A673 (cell line): ENCODE data around the gene SLAMF8. TPM values are rescaled to one million over a fixed set of nuclear protein-coding genes. Genes with fewer than 3 reads are reported as not detected.

Source experiments
- BruUV-seq: library from RNA; stranded (reverse); fragments of 400-500 nt; replicated peaks from 2 replicates; lab custom pipeline; 2021; lab: Mats Ljungman, UMichigan
- CTCF ChIA-PET: fragments of 300-600 bp; sonication (Branson Sonifier 250); formaldehyde crosslinking; loops from one replicate; lab custom pipeline; 2022; ENCODE audit warnings: antibody characterized with exemption; lab: Charles Lee
- POLR2A ChIA-PET: fragments of 300-600 bp; sonication (Branson Sonifier 250); formaldehyde crosslinking; loops from one replicate; lab custom pipeline; 2022; ENCODE audit warnings: antibody characterized with exemption; ENCODE audit not compliant: low non-redundant PET; lab: Charles Lee
- DNase-seq: peaks from one replicate; pipeline ENCODE4 v3.0.0-alpha.2; 2015; ENCODE audit warnings: low spot score
- H3K27ac ChIP-seq: fragments of 200-600 bp; sonication (generic); 2 replicates; pipeline ENCODE4 v1.5.1; 2016; ENCODE audit warnings: mixed run types, low read depth, mild to moderate bottlenecking, mixed read lengths, antibody characterized with exemption, low read length; ENCODE audit not compliant: poor library complexity, severe bottlenecking
- H3K27me3 ChIP-seq: fragments of 200-600 bp; sonication (generic); replicated peaks from 2 replicates; pipeline ENCODE4 v1.6.1; 2017; ENCODE audit warnings: mixed run types, low read depth, mild to moderate bottlenecking, mixed read lengths, antibody characterized with exemption, low read length; ENCODE audit not compliant: insufficient read depth, poor library complexity
- H3K36me3 ChIP-seq: fragments of 200-600 bp; sonication (generic); 2 replicates; pipeline ENCODE4 v1.6.1; 2016; ENCODE audit warnings: mixed run types, mild to moderate bottlenecking, mixed read lengths, antibody characterized with exemption, low read length; ENCODE audit not compliant: insufficient read depth, poor library complexity, severe bottlenecking
- H3K4me1 ChIP-seq: fragments of 200-600 bp; sonication (generic); 2 replicates; pipeline ENCODE4 v1.6.1; 2017; ENCODE audit warnings: mixed run types, mild to moderate bottlenecking, mixed read lengths, antibody characterized with exemption, low read length; ENCODE audit not compliant: insufficient read depth, poor library complexity, severe bottlenecking
- H3K4me3 ChIP-seq: fragments of 200-600 bp; sonication (generic); 2 replicates; pipeline ENCODE4 v1.5.1; 2016; ENCODE audit warnings: low read depth, mixed run types, mild to moderate bottlenecking, mixed read lengths, low read length; ENCODE audit not compliant: poor library complexity, severe bottlenecking
- H3K9me3 ChIP-seq: fragments of 200-600 bp; sonication (generic); 2 replicates; pipeline ENCODE4 v1.6.1; 2016; ENCODE audit warnings: mixed run types, low read depth, mild to moderate bottlenecking, mixed read lengths, antibody characterized with exemption, low read length; ENCODE audit not compliant: poor library complexity, severe bottlenecking
- EZH2 ChIP-seq: fragments of 200-600 bp; sonication (generic); IDR thresholded peaks from 2 replicates; pipeline ENCODE4 v1.6.1; 2017; ENCODE audit warnings: borderline replicate concordance, low read depth, mild to moderate bottlenecking, mixed read lengths, antibody characterized with exemption, low read length; ENCODE audit not compliant: poor library complexity, severe bottlenecking
- intact Hi-C: fragments of 100-400 bp; cut with micrococcal nuclease; formaldehyde crosslinking; loops from one replicate; pipeline ENCODE4 v1.10.0; 2022; ENCODE audit not compliant: unreplicated experiment
- total RNA-seq: library from RNA; stranded (reverse); gene quantifications from 2 replicates; pipeline ENCODE4 v1.2.3, GENCODE V29; 2021
- TF ChIP-seq, protein P1 (sequence below): fragments of 300-800, 200-600 bp; sonication (generic); conservative IDR thresholded peaks from 2 replicates; pipeline ENCODE4 v1.5.1; 2017; ENCODE audit warnings: low read depth, mild to moderate bottlenecking, antibody characterized with exemption, low read length, moderate library complexity, mixed read lengths

The SLAMF8 gene
- total RNA-seq, 1 experiment from 2014 or later: not detected

DNA sequence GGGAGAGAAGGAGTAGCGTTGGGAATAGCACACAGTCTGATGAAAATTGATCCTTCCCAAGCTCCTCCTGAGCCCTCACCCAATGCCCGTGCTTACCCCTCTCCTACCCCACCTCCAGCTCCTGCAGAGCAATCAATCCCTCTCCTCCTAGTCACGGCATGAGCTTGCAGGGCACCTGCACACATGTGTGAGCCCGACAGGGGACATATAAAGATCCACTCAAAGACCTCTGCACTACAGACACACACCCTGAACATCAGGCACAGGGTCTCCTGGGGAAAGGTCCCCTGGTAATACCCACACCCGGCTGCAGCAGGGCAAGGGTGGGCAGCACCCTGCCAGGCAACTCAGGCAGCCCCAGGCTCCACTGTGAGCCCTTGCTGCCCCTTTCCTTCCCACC lies 35.4 kb downstream of the SLAMF8 start:
- ChIA-PET CTCF (no interaction called here), POLR2A (no interaction called here)
- no peak overlapping the region for H3K4me3 ChIP-seq
- no TSS peak for BruUV-seq
- TF ChIP-seq, protein P1, sequence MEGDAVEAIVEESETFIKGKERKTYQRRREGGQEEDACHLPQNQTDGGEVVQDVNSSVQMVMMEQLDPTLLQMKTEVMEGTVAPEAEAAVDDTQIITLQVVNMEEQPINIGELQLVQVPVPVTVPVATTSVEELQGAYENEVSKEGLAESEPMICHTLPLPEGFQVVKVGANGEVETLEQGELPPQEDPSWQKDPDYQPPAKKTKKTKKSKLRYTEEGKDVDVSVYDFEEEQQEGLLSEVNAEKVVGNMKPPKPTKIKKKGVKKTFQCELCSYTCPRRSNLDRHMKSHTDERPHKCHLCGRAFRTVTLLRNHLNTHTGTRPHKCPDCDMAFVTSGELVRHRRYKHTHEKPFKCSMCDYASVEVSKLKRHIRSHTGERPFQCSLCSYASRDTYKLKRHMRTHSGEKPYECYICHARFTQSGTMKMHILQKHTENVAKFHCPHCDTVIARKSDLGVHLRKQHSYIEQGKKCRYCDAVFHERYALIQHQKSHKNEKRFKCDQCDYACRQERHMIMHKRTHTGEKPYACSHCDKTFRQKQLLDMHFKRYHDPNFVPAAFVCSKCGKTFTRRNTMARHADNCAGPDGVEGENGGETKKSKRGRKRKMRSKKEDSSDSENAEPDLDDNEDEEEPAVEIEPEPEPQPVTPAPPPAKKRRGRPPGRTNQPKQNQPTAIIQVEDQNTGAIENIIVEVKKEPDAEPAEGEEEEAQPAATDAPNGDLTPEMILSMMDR: no peak
- no peak for TF ChIP-seq EZH2
- DNase-seq: no peak
- no peak overlapping the region for H3K27ac ChIP-seq
- H3K4me1 ChIP-seq: no peaks in the 10 kb centered on the region
- H3K9me3 ChIP-seq: no peaks in the 10 kb centered on the region
- intact Hi-C loops: no loop called here
- H3K36me3 ChIP-seq: no peaks in the 10 kb centered on the region
- no peaks in the 10 kb centered on the region for H3K27me3 ChIP-seq

DNA sequence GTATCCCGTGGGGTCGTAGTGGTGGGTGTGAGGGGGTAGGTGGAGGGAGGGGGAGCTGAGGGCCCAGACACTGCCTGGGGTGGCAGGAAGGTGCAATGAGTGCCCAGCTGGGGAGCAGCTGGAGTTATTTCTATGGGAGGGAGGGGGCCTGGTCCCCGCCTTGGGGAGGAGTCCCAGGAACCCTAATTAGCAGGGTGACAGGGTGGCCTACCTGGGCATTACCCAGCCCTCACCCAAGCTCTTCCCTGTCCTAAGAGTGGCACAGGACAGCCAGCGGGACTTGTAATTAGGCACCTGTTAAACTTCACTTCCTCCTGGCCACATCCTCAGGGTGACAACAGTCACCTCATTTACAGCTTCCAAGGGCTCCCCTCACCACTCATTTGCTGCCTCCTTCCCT lies 35.9 kb downstream of the SLAMF8 start, which contains the start of gene VSIG8:
Gene VSIG8, minus strand, starts transcription at position 101 of the 400 bp plus-strand sequence. CDS start 136 bp downstream, outside the sequence.
- POLR2A ChIA-PET: no interaction called here
- H3K4me3 ChIP-seq: no peak within 1 kb of the TSS
- no peaks in the 10 kb centered on the region for H3K27me3 ChIP-seq
- TF ChIP-seq, protein P1: no peak
- no peak for TF ChIP-seq EZH2
- no peaks in the 10 kb centered on the region for H3K9me3 ChIP-seq
- no peaks in the 10 kb centered on the region for H3K36me3 ChIP-seq
- DNase-seq: no peak
- CTCF ChIA-PET: no interaction called here
- intact Hi-C loops: no loop called here
- H3K27ac ChIP-seq: no peak within 1 kb of the TSS
- BruUV-seq: no TSS peak
- no peaks in the 10 kb centered on the region for H3K4me1 ChIP-seq

DNA sequence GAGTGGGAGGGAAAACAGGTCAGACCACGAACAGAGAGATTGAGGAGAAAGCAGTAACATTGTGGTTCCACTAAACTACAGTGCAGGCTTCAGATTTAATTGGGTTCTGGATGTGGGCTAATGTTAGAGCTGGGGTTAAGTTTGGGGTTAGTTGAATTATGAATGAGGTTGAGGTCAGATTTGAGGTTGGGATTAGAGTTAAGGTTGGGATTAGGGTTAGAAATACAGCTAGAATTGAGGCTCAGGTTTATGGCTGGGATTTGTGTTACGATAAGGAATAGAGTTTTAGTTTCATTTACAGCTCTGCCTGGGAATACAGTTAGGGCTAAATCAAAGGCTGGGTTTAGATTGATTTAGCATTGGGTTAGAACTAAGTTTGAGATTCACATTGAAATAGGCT lies 37.6 kb downstream of the SLAMF8 start:
- DNase-seq: no peak
- no TSS peak for BruUV-seq
- peaks cover under 1% of the 10 kb centered on the region for H3K4me1 ChIP-seq
- H3K36me3 ChIP-seq: no peaks in the 10 kb centered on the region
- ChIA-PET POLR2A (no interaction called here), CTCF (no interaction called here)
- H3K4me3 ChIP-seq: no peak overlapping the region
- no peaks in the 10 kb centered on the region for H3K27me3 ChIP-seq
- H3K27ac ChIP-seq: no peak overlapping the region
- H3K9me3 ChIP-seq: no peaks in the 10 kb centered on the region
- intact Hi-C loops: no loop called here
- TF ChIP-seq, protein P1: no peak
- no peak for TF ChIP-seq EZH2
